OCI-LY7 (cell line): ENCODE results near the gene SRGAP2C.
"Not testable (repeated sequence)": the region's sequence is repeated elsewhere in the genome, so short reads cannot be mapped to it uniquely, and the experiment has no call there.

ENCODE experiments used
- EZH2phosphoT487 ChIP-seq: fragments of 200-600 bp; sonication (generic); IDR thresholded peaks from 2 replicates; pipeline ENCODE4 v1.6.1; 2018; ENCODE audit warnings: low read depth, borderline replicate concordance, mild to moderate bottlenecking, mixed run types, antibody characterized with exemption, low read length, moderate library complexity, mixed read lengths
- TF ChIP-seq, protein P1 (sequence below): fragments of 200-600 bp; sonication (generic); conservative IDR thresholded peaks from 2 replicates; pipeline ENCODE4 v1.5.1; 2014; ENCODE audit warnings: mild to moderate bottlenecking, antibody characterized with exemption, low read length, moderate library complexity, mixed read lengths

DNA sequence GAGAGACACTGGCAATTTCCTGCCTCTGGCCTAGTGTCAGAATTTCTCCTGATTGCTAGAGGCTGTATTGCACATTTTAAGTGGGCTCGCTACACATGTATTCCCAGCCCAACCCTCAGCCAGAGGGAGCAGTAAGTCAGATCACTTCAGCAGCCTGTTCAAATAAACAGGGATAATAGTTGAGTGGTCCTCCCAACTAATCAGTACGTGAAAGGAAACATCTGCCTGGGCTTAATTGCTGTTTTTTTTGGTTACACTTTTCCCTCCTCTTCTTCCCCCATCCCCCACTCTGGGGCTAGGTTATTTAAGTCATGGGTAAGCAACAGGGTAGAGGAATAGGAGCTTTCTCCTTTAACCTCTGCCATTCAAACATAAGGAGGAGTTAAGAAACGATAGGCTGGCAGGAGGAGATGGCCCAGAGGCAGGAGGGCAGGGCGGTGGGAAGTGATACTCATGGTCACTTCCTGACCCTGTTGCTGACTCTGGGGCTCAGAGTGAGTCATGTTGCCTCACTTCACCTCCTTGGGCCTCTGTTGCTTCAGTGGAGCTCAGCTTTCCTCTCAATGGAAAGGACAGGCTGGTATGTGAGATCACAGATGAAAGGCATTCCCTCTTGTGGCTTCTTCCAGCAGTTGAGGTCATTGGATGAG lies 177.6 kb downstream of the SRGAP2C start:
- TF ChIP-seq, protein P1, sequence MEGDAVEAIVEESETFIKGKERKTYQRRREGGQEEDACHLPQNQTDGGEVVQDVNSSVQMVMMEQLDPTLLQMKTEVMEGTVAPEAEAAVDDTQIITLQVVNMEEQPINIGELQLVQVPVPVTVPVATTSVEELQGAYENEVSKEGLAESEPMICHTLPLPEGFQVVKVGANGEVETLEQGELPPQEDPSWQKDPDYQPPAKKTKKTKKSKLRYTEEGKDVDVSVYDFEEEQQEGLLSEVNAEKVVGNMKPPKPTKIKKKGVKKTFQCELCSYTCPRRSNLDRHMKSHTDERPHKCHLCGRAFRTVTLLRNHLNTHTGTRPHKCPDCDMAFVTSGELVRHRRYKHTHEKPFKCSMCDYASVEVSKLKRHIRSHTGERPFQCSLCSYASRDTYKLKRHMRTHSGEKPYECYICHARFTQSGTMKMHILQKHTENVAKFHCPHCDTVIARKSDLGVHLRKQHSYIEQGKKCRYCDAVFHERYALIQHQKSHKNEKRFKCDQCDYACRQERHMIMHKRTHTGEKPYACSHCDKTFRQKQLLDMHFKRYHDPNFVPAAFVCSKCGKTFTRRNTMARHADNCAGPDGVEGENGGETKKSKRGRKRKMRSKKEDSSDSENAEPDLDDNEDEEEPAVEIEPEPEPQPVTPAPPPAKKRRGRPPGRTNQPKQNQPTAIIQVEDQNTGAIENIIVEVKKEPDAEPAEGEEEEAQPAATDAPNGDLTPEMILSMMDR = not testable (repeated sequence)
- TF ChIP-seq EZH2phosphoT487 = not testable (repeated sequence)
